ENCODE measurements around the gene RNF44.

DNA sequence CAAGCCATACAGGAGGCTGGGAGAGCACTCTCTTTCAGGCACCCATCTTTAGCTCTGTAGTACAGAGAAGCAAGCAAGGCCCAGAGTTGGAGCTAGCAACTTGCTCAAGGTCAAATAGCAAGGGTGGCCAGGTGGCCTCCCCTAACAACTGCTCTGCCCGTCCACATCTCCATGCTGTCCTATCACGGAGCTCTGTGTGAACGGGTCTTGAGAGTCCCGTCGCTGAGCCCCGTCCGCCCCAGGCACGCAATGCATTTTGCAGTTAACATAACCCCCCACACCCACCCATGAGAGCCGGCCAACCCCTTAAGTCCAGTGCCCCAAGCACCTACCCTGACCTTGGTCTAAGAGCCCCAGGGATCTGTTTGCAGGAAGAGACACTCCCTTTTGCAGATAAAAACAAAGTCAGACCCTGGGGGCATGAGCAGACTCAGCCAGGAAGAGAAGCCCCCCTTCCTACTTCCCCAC is 1.5 kb downstream of the RNF44 start:
- TF ChIP-seq EZH2 (IDR thresholded peaks at IDR 0.05) (no peak), POLR2AphosphoS5 (IDR thresholded peaks at IDR 0.05; ENCODE audit: borderline replicate concordance, low read depth, low read length) (no peak)

Measured in SK-N-MC (cell line).